Astrocyte (in vitro differentiated cells and primary cell): Measurements from ENCODE around the gene AOAH.

Experiments used
- CTCF ChIP-seq: IDR thresholded peaks from 2 replicates; pipeline ENCODE4 v1.5.1; 2011; ENCODE audit warnings: low read depth, mild to moderate bottlenecking, inconsistent platforms, low read length, moderate library complexity; ENCODE audit not compliant: insufficient read depth
- EZH2 ChIP-seq: IDR thresholded peaks from 2 replicates; pipeline ENCODE4 v1.6.1; 2012; ENCODE audit warnings: mild to moderate bottlenecking, low read length, inconsistent platforms; ENCODE audit not compliant: insufficient read depth

- TF ChIP-seq CTCF = no peak
- no peak for TF ChIP-seq EZH2
Observed at GRCh38 chr7:36650320-36650719, 74.0 kb downstream of the AOAH start.
